Astrocyte of the spinal cord (primary cell): Measurements from ENCODE around the gene COL5A1.

Source experiments
- DNase-seq: peaks from one replicate; pipeline ENCODE4 v3.0.0; 2011; ENCODE audit warnings: low read depth, low spot score
- H3K4me3 ChIP-seq: 2 replicates; pipeline ENCODE4 v1.5.1; 2011; ENCODE audit warnings: low read depth, mild to moderate bottlenecking, low read length, moderate library complexity
- in situ Hi-C: cut with HindIII; loops from 2 replicates; pipeline ENCODE4 v1.10.0; 2017; ENCODE audit warnings: low sequenced_read_pairs
- TF ChIP-seq, protein P1 (sequence below): IDR thresholded peaks from 2 replicates; pipeline ENCODE4 v1.5.1; 2012; ENCODE audit warnings: low read depth, mild to moderate bottlenecking, low read length, inconsistent platforms

The COL5A1 gene

DNA sequence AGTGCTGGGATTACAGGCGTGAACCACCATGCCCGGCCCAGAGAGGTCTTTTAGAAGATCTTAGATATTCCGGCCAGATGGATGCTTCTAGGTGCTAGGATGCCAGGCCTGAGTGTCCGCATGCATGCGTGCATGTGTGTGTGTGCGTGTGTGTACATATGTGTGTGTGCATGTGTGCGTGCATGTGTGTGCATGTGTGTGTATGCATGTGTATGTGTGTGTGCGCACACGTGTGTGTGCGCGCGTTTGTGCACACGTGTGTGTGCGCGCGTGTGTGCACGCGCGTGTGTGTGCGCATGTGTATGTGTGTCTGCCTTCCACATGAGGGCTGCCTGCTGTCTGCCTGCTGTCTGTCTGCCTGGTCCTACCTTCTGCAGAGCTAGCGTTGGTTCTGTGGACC lies 151.0 kb downstream of the COL5A1 start:
- H3K4me3 ChIP-seq = no peak overlapping the region
- in situ Hi-C loops = no loop called here
- no peak for DNase-seq
- TF ChIP-seq, protein P1, sequence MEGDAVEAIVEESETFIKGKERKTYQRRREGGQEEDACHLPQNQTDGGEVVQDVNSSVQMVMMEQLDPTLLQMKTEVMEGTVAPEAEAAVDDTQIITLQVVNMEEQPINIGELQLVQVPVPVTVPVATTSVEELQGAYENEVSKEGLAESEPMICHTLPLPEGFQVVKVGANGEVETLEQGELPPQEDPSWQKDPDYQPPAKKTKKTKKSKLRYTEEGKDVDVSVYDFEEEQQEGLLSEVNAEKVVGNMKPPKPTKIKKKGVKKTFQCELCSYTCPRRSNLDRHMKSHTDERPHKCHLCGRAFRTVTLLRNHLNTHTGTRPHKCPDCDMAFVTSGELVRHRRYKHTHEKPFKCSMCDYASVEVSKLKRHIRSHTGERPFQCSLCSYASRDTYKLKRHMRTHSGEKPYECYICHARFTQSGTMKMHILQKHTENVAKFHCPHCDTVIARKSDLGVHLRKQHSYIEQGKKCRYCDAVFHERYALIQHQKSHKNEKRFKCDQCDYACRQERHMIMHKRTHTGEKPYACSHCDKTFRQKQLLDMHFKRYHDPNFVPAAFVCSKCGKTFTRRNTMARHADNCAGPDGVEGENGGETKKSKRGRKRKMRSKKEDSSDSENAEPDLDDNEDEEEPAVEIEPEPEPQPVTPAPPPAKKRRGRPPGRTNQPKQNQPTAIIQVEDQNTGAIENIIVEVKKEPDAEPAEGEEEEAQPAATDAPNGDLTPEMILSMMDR = no peak

DNA sequence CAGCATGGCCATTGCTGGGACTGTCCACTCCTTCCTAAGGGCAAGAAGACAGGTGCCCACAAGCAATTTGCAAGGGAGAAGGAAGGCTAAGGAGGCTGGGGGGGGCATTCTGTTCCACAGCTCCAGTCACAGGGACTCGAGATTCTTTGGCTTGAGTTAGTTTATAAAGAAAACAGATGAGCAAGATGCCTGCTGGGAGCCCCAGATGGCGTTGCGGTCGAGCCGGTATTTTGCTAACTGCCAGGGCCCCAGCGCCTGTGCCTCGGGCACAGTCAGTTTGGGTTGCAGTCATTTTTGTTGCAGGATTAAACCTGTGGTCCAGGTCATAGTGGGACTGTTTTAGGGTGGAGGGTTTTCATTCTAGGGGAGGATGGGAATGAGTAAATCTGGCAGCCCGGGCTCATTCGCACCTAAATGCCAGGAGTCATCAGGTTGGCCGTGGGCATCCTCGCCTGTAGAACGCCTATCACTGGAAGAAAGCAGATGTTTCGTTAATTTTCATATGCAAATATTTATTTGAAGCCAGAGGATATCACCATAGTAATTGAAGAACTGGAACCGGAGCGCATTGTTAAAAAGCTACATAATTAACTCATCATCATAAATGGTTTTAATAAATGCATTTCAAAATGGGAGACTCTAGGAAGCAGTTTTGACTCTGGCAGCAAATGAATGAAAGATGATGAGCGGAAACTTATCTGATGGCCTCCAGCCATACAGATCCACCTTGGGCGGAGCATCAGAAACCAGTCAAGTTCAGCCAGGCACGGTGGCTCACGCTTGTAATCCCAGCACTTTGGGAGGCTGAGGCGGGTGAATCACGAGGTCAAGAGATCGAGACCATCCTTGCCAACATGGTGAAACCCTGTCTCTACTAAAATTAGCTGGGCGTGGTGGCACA lies 151.9 kb downstream of the COL5A1 start:
- no peak overlapping the region for H3K4me3 ChIP-seq
- in situ Hi-C loops = no loop called here
- peak; percentile 46 for DNase-seq
- TF ChIP-seq, protein P1 = no peak

DNA sequence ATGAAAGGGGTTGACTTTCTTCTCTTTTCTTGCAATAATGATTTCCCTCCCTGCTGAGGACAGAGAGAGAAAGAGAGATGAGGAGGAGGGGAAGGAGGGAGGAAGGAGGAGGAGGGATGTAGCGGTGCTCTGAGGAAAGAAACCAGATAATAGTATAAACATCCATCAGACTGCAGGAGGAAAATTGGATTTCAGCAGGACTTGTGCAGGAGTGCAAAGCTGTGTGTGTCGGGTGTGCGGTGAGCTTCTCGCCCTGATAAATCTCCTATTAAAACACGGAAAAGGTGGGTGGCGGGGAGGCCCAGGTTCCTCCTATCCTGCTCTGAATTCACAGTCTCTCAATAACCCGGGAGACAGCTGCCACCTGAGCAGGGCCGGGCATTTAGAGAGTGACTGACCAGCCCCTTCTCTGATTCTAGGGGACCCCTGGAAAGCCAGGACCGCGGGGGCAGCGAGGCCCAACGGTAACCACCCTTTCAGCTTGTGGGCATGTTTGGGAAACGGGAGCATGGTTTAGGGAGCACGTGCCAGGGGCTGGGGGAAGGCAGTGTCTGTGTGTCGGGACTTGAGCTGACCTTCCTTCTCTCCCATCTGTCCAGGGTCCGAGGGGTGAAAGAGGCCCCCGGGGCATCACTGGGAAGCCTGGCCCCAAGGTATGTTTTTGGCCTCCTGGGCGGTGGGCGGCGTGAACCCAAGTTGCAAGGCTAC lies 153.2 kb downstream of the COL5A1 start:
- no peak for DNase-seq
- no peak overlapping the region for H3K4me3 ChIP-seq
- TF ChIP-seq, protein P1 = no peak
- in situ Hi-C loops = no loop called here

DNA sequence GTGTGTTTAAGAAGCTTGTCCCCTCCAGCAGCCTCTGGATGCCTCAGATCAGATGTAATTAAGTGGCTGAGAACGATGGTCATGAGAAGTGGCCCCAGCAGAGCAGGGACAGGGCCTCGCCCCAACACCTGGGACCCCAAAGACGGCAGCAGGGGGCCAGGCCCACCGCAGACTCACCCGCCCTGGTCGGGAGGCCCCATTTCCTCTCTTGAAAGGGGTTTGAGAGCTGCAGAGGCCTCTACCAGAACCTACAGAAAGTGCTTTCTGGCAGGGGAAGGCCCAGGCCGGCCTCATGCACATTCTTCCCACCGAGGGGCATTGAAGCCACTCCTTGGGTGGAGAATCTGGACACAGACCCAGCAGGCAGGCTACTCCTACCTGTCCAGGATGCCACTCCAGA lies 153.8 kb downstream of the COL5A1 start:
- no peak overlapping the region for H3K4me3 ChIP-seq
- DNase-seq = no peak
- TF ChIP-seq, protein P1 = no peak
- in situ Hi-C loops = no loop called here

DNA sequence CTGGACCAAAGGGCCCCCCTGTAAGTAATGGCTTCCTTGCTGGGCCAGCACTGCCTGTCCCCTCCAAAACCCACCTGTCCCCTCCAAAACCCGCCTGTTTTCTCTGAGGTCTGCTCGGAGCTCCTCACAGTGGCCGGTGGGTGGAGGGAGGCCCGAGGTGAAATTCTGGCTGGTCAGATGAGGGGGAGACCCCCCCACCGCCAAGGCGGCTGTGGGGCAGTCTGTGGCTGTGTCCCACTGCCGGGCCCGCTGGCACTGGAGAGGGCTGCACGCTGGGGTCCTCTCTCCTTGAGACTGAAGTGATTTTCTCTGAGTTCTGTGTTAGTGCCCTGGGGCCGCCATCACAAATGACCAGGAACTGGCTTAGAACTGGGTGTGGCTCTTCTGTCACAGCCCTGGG lies 155.3 kb downstream of the COL5A1 start:
- in situ Hi-C loops = no loop called here
- TF ChIP-seq, protein P1 = no peak
- no peak for DNase-seq
- H3K4me3 ChIP-seq = no peak overlapping the region

DNA sequence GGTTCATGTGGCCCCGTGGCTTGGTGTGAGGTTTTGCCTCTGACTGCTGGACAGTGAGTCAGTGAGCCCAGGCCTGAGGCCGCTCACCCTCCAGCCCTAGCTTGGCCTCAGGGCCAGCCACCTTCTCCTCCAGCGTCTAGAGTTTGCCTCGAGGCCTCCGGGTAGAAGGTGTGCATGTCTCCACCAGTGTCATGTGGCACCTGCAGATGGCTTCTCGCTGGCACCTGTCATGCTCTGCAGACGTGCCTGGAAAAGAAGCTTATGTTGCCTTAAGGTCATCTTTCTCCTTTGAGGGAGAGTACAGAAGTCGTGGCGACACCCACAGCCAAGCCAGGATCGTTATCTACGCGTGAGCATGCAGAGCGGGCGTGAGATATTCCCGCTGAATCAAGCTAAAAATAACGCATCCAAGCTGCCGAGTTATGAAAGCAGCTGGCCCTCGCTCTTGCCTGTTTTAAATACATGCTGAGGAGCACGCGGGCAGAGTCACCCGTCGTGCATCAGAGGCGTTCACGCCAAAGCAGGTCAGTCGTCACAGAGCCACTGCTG lies 159.3 kb downstream of the COL5A1 start:
- in situ Hi-C loops = no loop called here
- no peak for DNase-seq
- TF ChIP-seq, protein P1 = no peak
- H3K4me3 ChIP-seq = no peak overlapping the region
